Inflammatory macrophage treated with lipopolysaccharide for 4 hours (primary cell): ENCODE data around the gene BTRC.
"Not testable (repeated sequence)": the region's sequence is repeated elsewhere in the genome, so short reads cannot be mapped to it uniquely, and the experiment has no call there.

ENCODE experiments used
- DNase-seq: peaks from one replicate; pipeline ENCODE4 v3.0.0-alpha.2; 2020

Gene BTRC

GRCh38 chr10:101351017-101351416 is 2.9 kb upstream of the BTRC start:
- no peak for DNase-seq

- DNase-seq: no peak
These were observed 2.5 kb upstream of the BTRC start for GRCh38 chr10:101351477-101351876.

GRCh38 chr10:101352857-101353256 is 1.1 kb upstream of the BTRC start:
- not testable (repeated sequence) for DNase-seq

GRCh38 chr10:101354328-101355071 is 535 bp downstream of the BTRC start:
- peak; percentile 42 for DNase-seq

- peak; percentile 15 for DNase-seq
These were observed 1.2 kb downstream of the BTRC start for GRCh38 chr10:101355072-101355706.

GRCh38 chr10:101356132-101356531 is 2.2 kb downstream of the BTRC start:
- DNase-seq: no peak

- no peak for DNase-seq
These were observed 4.0 kb downstream of the BTRC start for GRCh38 chr10:101357958-101358357.

GRCh38 chr10:101358706-101359300 is 4.8 kb downstream of the BTRC start:
- no peak for DNase-seq

- DNase-seq: not testable (repeated sequence)
These were observed 6.1 kb downstream of the BTRC start for GRCh38 chr10:101360090-101360489.

GRCh38 chr10:101360841-101361240 is 6.9 kb downstream of the BTRC start:
- DNase-seq: not testable (repeated sequence)

GRCh38 chr10:101363850-101364400 is 10.0 kb downstream of the BTRC start:
- DNase-seq: peak; percentile 7

GRCh38 chr10:101364721-101365120 is 10.8 kb downstream of the BTRC start:
- no peak for DNase-seq

- no peak for DNase-seq
These were observed 13.8 kb downstream of the BTRC start for GRCh38 chr10:101367569-101368453.

GRCh38 chr10:101373063-101373462 is 19.1 kb downstream of the BTRC start:
- no peak for DNase-seq

- DNase-seq: not testable (repeated sequence)
These were observed 20.0 kb downstream of the BTRC start for GRCh38 chr10:101373993-101374392.

GRCh38 chr10:101375076-101375475 is 21.1 kb downstream of the BTRC start:
- DNase-seq: no peak

- no peak for DNase-seq
These were observed 25.8 kb downstream of the BTRC start for GRCh38 chr10:101379663-101380352.

- DNase-seq: peak; percentile 78
These were observed 26.5 kb downstream of the BTRC start for GRCh38 chr10:101380353-101381017.

GRCh38 chr10:101385866-101386658 is 32.1 kb downstream of the BTRC start:
- no peak for DNase-seq

- DNase-seq: no peak
These were observed 32.8 kb downstream of the BTRC start for GRCh38 chr10:101386659-101387259.
